Measurements from ENCODE around the gene ZNF618. TPM values are rescaled to one million over a fixed set of nuclear protein-coding genes. Genes with fewer than 3 reads are reported as not detected.

Gene ZNF618
- total and polyA plus RNA-seq, 2 experiments from 2014 or later = 12.1 to 22.1 TPM

DNA sequence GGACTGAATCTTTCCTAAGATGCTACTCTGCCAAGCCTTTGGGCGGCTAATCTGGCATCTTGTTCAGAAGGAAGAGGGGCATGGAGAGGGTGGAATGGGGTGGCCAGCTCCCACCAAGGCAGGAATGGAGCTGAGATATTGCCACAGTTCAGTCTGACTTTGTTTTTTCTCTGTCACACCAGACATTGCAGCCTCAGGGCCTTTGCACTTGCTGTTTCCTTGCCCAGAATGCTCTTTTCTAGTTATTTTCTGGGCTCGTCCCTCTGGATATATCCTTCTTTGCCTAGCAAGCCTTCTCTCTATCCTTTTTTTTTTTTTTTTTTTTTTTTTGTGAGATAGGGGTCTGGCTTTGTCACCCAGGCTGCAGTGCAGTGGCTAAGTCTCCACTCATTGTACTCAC is 40.8 kb downstream of the ZNF618 start:
- Histone ChIP-seq H3K4me2 (no peak overlapping the region), H3K4me1 (ENCODE audit: insufficient read depth) (peaks cover 4% of the 10 kb centered on the region; the same call in 1 of the 2 replicates), H3K79me2 (replicated peaks; ENCODE audit: insufficient read depth) (peaks cover 60% of the 10 kb centered on the region), H3K27ac (ENCODE audit: low read depth) (no peak overlapping the region), H3K9me2 (ENCODE audit: insufficient read depth) (no peaks in the 10 kb centered on the region), H2AFZ (no peak overlapping the region), H3K4me3 (no peak overlapping the region), H4K20me1 (replicated peaks; ENCODE audit: insufficient read depth) (peaks cover 9% of the 10 kb centered on the region), H3K27me3 (ENCODE audit: insufficient read depth) (no peaks in the 10 kb centered on the region), H3K36me3 (ENCODE audit: insufficient read depth) (no peaks in the 10 kb centered on the region), H3F3A (replicated peaks; ENCODE audit: low read depth) (no peaks in the 10 kb centered on the region)
- Mint-ChIP-seq H3K4me3 (no peak overlapping the region), H3K27me3 (ENCODE audit: insufficient read depth, low read depth, poor library complexity) (peaks cover 2% of the 10 kb centered on the region), H3K4me1 (peaks cover 10% of the 10 kb centered on the region), H3K36me3 (ENCODE audit: low read depth) (peaks cover 7% of the 10 kb centered on the region; the same call in 2 of the 3 replicates), H3K27ac (no peak overlapping the region), H3K9me3 (peaks cover under 1% of the 10 kb centered on the region; the same call in 1 of the 3 replicates)
- no peak for ATAC-seq
- no peak for TF ChIP-seq ZNF114 (CRISPR knock-in tag; IDR thresholded peaks at IDR 0.05)
- no peak for TF ChIP-seq JUNB (IDR thresholded peaks at IDR 0.05; ENCODE audit: unreplicated experiment)
- no peak for TF ChIP-seq NANOG (IDR thresholded peaks at IDR 0.05; ENCODE audit: borderline replicate concordance)
- TF ChIP-seq STAT1 (IDR thresholded peaks at IDR 0.05; ENCODE audit: unreplicated experiment) = no peak
- TF ChIP-seq CREB1 (CRISPR knock-in tag; IDR thresholded peaks at IDR 0.05; ENCODE audit: low read depth) = no peak
- TF ChIP-seq, protein P1, sequence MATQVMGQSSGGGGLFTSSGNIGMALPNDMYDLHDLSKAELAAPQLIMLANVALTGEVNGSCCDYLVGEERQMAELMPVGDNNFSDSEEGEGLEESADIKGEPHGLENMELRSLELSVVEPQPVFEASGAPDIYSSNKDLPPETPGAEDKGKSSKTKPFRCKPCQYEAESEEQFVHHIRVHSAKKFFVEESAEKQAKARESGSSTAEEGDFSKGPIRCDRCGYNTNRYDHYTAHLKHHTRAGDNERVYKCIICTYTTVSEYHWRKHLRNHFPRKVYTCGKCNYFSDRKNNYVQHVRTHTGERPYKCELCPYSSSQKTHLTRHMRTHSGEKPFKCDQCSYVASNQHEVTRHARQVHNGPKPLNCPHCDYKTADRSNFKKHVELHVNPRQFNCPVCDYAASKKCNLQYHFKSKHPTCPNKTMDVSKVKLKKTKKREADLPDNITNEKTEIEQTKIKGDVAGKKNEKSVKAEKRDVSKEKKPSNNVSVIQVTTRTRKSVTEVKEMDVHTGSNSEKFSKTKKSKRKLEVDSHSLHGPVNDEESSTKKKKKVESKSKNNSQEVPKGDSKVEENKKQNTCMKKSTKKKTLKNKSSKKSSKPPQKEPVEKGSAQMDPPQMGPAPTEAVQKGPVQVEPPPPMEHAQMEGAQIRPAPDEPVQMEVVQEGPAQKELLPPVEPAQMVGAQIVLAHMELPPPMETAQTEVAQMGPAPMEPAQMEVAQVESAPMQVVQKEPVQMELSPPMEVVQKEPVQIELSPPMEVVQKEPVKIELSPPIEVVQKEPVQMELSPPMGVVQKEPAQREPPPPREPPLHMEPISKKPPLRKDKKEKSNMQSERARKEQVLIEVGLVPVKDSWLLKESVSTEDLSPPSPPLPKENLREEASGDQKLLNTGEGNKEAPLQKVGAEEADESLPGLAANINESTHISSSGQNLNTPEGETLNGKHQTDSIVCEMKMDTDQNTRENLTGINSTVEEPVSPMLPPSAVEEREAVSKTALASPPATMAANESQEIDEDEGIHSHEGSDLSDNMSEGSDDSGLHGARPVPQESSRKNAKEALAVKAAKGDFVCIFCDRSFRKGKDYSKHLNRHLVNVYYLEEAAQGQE (IDR thresholded peaks at IDR 0.05; ENCODE audit: unreplicated experiment) = no peak
- TF ChIP-seq, protein P2, sequence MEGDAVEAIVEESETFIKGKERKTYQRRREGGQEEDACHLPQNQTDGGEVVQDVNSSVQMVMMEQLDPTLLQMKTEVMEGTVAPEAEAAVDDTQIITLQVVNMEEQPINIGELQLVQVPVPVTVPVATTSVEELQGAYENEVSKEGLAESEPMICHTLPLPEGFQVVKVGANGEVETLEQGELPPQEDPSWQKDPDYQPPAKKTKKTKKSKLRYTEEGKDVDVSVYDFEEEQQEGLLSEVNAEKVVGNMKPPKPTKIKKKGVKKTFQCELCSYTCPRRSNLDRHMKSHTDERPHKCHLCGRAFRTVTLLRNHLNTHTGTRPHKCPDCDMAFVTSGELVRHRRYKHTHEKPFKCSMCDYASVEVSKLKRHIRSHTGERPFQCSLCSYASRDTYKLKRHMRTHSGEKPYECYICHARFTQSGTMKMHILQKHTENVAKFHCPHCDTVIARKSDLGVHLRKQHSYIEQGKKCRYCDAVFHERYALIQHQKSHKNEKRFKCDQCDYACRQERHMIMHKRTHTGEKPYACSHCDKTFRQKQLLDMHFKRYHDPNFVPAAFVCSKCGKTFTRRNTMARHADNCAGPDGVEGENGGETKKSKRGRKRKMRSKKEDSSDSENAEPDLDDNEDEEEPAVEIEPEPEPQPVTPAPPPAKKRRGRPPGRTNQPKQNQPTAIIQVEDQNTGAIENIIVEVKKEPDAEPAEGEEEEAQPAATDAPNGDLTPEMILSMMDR (conservative IDR thresholded peaks at IDR 0.05; ENCODE audit: low read depth in 2 of 2) = no peak
- TF ChIP-seq, protein P3, sequence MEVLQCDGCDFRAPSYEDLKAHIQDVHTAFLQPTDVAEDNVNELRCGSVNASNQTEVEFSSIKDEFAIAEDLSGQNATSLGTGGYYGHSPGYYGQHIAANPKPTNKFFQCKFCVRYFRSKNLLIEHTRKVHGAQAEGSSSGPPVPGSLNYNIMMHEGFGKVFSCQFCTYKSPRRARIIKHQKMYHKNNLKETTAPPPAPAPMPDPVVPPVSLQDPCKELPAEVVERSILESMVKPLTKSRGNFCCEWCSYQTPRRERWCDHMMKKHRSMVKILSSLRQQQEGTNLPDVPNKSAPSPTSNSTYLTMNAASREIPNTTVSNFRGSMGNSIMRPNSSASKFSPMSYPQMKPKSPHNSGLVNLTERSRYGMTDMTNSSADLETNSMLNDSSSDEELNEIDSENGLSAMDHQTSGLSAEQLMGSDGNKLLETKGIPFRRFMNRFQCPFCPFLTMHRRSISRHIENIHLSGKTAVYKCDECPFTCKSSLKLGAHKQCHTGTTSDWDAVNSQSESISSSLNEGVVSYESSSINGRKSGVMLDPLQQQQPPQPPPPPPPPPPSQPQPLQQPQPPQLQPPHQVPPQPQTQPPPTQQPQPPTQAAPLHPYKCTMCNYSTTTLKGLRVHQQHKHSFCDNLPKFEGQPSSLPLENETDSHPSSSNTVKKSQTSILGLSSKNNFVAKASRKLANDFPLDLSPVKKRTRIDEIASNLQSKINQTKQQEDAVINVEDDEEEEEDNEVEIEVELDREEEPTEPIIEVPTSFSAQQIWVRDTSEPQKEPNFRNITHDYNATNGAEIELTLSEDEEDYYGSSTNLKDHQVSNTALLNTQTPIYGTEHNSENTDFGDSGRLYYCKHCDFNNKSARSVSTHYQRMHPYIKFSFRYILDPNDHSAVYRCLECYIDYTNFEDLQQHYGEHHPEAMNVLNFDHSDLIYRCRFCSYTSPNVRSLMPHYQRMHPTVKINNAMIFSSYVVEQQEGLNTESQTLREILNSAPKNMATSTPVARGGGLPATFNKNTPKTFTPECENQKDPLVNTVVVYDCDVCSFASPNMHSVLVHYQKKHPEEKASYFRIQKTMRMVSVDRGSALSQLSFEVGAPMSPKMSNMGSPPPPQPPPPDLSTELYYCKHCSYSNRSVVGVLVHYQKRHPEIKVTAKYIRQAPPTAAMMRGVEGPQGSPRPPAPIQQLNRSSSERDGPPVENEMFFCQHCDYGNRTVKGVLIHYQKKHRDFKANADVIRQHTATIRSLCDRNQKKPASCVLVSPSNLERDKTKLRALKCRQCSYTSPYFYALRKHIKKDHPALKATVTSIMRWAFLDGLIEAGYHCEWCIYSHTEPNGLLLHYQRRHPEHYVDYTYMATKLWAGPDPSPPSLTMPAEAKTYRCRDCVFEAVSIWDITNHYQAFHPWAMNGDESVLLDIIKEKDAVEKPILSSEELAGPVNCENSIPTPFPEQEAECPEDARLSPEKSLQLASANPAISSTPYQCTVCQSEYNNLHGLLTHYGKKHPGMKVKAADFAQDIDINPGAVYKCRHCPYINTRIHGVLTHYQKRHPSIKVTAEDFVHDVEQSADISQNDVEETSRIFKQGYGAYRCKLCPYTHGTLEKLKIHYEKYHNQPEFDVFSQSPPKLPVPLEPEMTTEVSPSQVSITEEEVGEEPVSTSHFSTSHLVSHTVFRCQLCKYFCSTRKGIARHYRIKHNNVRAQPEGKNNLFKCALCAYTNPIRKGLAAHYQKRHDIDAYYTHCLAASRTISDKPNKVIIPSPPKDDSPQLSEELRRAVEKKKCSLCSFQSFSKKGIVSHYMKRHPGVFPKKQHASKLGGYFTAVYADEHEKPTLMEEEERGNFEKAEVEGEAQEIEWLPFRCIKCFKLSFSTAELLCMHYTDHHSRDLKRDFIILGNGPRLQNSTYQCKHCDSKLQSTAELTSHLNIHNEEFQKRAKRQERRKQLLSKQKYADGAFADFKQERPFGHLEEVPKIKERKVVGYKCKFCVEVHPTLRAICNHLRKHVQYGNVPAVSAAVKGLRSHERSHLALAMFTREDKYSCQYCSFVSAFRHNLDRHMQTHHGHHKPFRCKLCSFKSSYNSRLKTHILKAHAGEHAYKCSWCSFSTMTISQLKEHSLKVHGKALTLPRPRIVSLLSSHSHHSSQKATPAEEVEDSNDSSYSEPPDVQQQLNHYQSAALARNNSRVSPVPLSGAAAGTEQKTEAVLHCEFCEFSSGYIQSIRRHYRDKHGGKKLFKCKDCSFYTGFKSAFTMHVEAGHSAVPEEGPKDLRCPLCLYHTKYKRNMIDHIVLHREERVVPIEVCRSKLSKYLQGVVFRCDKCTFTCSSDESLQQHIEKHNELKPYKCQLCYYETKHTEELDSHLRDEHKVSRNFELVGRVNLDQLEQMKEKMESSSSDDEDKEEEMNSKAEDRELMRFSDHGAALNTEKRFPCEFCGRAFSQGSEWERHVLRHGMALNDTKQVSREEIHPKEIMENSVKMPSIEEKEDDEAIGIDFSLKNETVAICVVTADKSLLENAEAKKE (CRISPR knock-in tag; IDR thresholded peaks at IDR 0.05) = no peak
- TF ChIP-seq, protein P4, sequence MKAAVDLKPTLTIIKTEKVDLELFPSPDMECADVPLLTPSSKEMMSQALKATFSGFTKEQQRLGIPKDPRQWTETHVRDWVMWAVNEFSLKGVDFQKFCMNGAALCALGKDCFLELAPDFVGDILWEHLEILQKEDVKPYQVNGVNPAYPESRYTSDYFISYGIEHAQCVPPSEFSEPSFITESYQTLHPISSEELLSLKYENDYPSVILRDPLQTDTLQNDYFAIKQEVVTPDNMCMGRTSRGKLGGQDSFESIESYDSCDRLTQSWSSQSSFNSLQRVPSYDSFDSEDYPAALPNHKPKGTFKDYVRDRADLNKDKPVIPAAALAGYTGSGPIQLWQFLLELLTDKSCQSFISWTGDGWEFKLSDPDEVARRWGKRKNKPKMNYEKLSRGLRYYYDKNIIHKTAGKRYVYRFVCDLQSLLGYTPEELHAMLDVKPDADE (IDR thresholded peaks at IDR 0.05) = no peak
- no peak for TF ChIP-seq EZH2 (IDR thresholded peaks at IDR 0.05; ENCODE audit: low read depth, unreplicated experiment)
- DNase-seq (ENCODE audit: low spot score) = no peak
